Measurements from ENCODE around the gene CYB5D1.

DNA sequence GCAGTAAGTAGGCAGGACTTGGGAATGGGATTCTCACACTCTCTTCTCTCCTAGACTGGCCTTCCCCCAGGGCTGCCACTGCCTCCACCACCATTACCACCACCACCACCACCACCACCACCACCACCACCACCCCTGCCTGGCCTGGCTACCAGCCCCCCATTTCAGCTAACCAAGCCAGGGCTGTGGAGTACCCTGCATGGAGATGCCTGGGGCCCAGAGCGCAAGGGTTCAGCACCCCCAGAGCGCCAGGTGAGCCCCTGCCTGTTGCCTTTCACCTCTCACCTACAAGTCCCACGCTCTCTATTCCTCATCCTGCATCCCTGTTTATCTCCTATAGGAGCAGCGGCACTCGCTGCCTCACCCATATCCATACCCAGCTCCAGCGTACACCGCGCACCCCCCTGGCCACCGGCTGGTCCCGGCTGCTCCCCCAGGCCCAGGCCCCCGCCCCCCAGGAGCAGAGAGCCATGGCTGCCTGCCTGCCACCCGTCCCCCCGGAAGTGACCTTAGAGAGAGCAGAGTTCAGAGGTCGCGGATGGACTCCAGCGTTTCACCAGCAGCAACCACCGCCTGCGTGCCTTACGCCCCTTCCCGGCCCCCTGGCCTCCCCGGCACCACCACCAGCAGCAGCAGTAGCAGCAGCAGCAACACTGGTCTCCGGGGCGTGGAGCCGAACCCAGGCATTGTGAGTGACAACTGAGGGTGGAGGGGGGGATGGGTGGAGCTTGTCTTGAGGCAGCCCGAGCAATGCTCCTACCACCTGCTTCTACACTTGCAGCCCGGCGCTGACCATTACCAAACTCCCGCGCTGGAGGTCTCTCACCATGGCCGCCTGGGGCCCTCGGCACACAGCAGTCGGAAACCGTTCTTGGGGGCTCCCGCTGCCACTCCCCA lies 10.8 kb upstream of the CYB5D1 start:
- TF ChIP-seq ZNF274 (IDR thresholded peaks at IDR 0.05; ENCODE audit: low read depth, low read length), result no peak
- TF ChIP-seq YY1 (IDR thresholded peaks at IDR 0.05; ENCODE audit: insufficient read depth, insufficient read length), result no peak
- TF ChIP-seq SUZ12 (IDR thresholded peaks at IDR 0.05; ENCODE audit: extremely low read depth, insufficient read depth, insufficient read length), result no peak
